ENCODE measurements around the gene SELENOM.

The SELENOM gene

DNA sequence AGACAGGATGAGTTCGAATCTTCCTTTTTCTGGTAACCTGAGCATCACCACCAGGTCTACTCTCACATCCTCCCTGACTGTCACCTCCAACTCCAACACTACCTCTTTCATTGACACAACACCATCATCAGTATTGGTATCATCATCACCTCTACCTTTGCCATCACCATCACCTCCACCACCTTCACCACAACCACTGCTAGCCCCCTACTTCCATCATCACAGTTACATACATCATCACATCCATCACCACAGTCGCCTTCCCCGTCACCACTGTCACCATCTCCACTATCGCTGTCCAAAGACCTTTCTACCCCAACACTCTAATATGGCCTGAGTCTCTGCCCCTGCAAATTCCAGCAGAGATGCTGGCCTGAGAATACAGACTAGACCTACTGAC, 14.0 kb upstream of the SELENOM start:
- H3K9me2 ChIP-seq (ENCODE audit: low read depth, low read length), result no peaks in the 10 kb centered on the region
- H4K20me1 ChIP-seq (ENCODE audit: insufficient read depth, low read length), result no peaks in the 10 kb centered on the region
- no peaks in the 10 kb centered on the region for H3K36me3 ChIP-seq (ENCODE audit: insufficient read depth, low read length)
- TF ChIP-seq EZH2 (IDR thresholded peaks at IDR 0.05; ENCODE audit: borderline replicate concordance, low read length), result no peak
- TF ChIP-seq, protein P1, sequence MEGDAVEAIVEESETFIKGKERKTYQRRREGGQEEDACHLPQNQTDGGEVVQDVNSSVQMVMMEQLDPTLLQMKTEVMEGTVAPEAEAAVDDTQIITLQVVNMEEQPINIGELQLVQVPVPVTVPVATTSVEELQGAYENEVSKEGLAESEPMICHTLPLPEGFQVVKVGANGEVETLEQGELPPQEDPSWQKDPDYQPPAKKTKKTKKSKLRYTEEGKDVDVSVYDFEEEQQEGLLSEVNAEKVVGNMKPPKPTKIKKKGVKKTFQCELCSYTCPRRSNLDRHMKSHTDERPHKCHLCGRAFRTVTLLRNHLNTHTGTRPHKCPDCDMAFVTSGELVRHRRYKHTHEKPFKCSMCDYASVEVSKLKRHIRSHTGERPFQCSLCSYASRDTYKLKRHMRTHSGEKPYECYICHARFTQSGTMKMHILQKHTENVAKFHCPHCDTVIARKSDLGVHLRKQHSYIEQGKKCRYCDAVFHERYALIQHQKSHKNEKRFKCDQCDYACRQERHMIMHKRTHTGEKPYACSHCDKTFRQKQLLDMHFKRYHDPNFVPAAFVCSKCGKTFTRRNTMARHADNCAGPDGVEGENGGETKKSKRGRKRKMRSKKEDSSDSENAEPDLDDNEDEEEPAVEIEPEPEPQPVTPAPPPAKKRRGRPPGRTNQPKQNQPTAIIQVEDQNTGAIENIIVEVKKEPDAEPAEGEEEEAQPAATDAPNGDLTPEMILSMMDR (IDR thresholded peaks at IDR 0.05; ENCODE audit: low read length), result no peak
- H3K4me2 ChIP-seq (ENCODE audit: low read length), result no peak overlapping the region
- H3K4me3 ChIP-seq (ENCODE audit: low read depth, low read length, poor library complexity, severe bottlenecking), result no peak overlapping the region
- H2AFZ ChIP-seq (ENCODE audit: low read length), result no peak overlapping the region
- H3K27me3 ChIP-seq (ENCODE audit: insufficient read depth, low read length), result no peaks in the 10 kb centered on the region
- no peaks in the 10 kb centered on the region for H3F3A ChIP-seq (ENCODE audit: insufficient read depth, low read length)
- H3K4me1 ChIP-seq (ENCODE audit: insufficient read depth, low read length, severe bottlenecking), result peaks cover 2% of the 10 kb centered on the region
- no peak overlapping the region for H3K9ac ChIP-seq (ENCODE audit: low read length)
- H3K9me3 ChIP-seq (ENCODE audit: low read length), result no peaks in the 10 kb centered on the region
- no peaks in the 10 kb centered on the region for H3K79me2 ChIP-seq (ENCODE audit: insufficient read depth, low read length)
- H3K27ac ChIP-seq (ENCODE audit: low read depth, low read length, poor library complexity, severe bottlenecking), result no peak overlapping the region

DNA sequence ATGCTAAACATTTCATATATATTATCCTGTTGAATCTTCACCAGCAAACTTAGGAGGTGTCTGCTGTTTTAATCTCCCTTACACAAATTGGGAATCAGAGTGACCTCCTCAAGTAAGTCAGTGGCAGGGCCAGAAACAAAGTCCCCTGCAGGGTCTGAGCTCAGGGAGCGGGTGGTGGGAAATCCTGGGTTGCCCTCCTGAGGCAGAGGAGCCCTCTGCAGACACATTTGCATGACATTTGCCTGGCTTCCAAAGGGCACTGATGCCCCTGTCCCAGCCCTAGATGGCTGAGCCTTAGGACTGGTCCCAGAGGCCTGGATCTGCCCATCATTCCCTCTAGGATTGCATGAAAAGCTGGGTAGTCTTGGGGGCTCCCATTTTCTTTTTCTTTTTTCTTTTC, 13.3 kb upstream of the SELENOM start:
- no peak overlapping the region for H3K9ac ChIP-seq (ENCODE audit: low read length)
- H3K27ac ChIP-seq (ENCODE audit: low read depth, low read length, poor library complexity, severe bottlenecking), result no peak overlapping the region
- H3K36me3 ChIP-seq (ENCODE audit: insufficient read depth, low read length), result no peaks in the 10 kb centered on the region
- no peaks in the 10 kb centered on the region for H4K20me1 ChIP-seq (ENCODE audit: insufficient read depth, low read length)
- no peaks in the 10 kb centered on the region for H3K27me3 ChIP-seq (ENCODE audit: insufficient read depth, low read length)
- H3K4me3 ChIP-seq (ENCODE audit: low read depth, low read length, poor library complexity, severe bottlenecking), result no peak overlapping the region
- no peaks in the 10 kb centered on the region for H3K4me1 ChIP-seq (ENCODE audit: insufficient read depth, low read length, severe bottlenecking)
- no peaks in the 10 kb centered on the region for H3K9me3 ChIP-seq (ENCODE audit: low read length)
- no peaks in the 10 kb centered on the region for H3K79me2 ChIP-seq (ENCODE audit: insufficient read depth, low read length)
- no peaks in the 10 kb centered on the region for H3K9me2 ChIP-seq (ENCODE audit: low read depth, low read length)
- no peak overlapping the region for H3K4me2 ChIP-seq (ENCODE audit: low read length)
- no peak for TF ChIP-seq EZH2 (IDR thresholded peaks at IDR 0.05; ENCODE audit: borderline replicate concordance, low read length)
- TF ChIP-seq, protein P1 (IDR thresholded peaks at IDR 0.05; ENCODE audit: low read length), result no peak
- H2AFZ ChIP-seq (ENCODE audit: low read length), result no peak overlapping the region
- H3F3A ChIP-seq (ENCODE audit: insufficient read depth, low read length), result no peaks in the 10 kb centered on the region

DNA sequence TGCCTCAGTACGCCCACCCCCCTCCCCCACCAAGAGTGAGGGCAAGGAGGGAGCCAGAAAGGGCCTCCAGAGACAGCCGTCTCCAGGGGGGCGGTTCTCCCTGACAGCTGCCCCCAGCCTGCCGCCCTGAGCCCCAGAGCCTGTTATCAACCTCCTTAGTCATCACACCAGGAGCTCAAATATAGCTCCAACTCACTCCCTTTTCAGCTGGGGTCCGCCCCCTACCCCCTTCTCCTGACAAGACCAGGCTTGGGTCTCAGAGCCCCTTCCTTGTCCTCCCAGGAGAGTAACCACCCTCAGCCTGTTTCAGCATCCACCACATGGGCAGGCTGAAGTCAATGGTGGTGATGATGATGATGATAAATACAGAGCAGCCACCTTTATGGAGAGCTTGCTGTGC, 12.9 kb upstream of the SELENOM start:
- Histone ChIP-seq H3K4me1 (ENCODE audit: insufficient read depth, low read length, severe bottlenecking) (no peaks in the 10 kb centered on the region), H3K79me2 (ENCODE audit: insufficient read depth, low read length) (no peaks in the 10 kb centered on the region), H3K9me3 (ENCODE audit: low read length) (no peaks in the 10 kb centered on the region), H3F3A (ENCODE audit: insufficient read depth, low read length) (no peaks in the 10 kb centered on the region), H4K20me1 (ENCODE audit: insufficient read depth, low read length) (no peaks in the 10 kb centered on the region), H3K9me2 (ENCODE audit: low read depth, low read length) (no peaks in the 10 kb centered on the region), H3K27me3 (ENCODE audit: insufficient read depth, low read length) (no peaks in the 10 kb centered on the region), H3K4me2 (ENCODE audit: low read length) (no peak overlapping the region), H3K27ac (ENCODE audit: low read depth, low read length, poor library complexity, severe bottlenecking) (no peak overlapping the region), H3K4me3 (ENCODE audit: low read depth, low read length, poor library complexity, severe bottlenecking) (no peak overlapping the region), H2AFZ (ENCODE audit: low read length) (no peak overlapping the region), H3K36me3 (ENCODE audit: insufficient read depth, low read length) (no peaks in the 10 kb centered on the region), H3K9ac (ENCODE audit: low read length) (no peak overlapping the region)
- TF ChIP-seq, protein P1 (IDR thresholded peaks at IDR 0.05; ENCODE audit: low read length), result no peak
- no peak for TF ChIP-seq EZH2 (IDR thresholded peaks at IDR 0.05; ENCODE audit: borderline replicate concordance, low read length)
